Activated CD4-positive, alpha-beta T cell treated with anti-CD3 and anti-CD28 coated beads, Interleukin-2, Interleukin-4, amounts not matched to agents 100 ng/mL and 50 ng/mL, durations not matched to agents 16 hours and 8 hours (primary cell): ENCODE measurements around the gene XPO5.
A peak's percentile ranks its signal among the peaks of the same experiment; 100 is the strongest.
"Not testable (repeated sequence)": the region's sequence is repeated elsewhere in the genome, so short reads cannot be mapped to it uniquely, and the experiment has no call there.

Experiments
- DNase-seq: peaks from one replicate; pipeline ENCODE4 v3.0.0-alpha.2; 2020; ENCODE audit warnings: low spot score

Gene XPO5

DNA sequence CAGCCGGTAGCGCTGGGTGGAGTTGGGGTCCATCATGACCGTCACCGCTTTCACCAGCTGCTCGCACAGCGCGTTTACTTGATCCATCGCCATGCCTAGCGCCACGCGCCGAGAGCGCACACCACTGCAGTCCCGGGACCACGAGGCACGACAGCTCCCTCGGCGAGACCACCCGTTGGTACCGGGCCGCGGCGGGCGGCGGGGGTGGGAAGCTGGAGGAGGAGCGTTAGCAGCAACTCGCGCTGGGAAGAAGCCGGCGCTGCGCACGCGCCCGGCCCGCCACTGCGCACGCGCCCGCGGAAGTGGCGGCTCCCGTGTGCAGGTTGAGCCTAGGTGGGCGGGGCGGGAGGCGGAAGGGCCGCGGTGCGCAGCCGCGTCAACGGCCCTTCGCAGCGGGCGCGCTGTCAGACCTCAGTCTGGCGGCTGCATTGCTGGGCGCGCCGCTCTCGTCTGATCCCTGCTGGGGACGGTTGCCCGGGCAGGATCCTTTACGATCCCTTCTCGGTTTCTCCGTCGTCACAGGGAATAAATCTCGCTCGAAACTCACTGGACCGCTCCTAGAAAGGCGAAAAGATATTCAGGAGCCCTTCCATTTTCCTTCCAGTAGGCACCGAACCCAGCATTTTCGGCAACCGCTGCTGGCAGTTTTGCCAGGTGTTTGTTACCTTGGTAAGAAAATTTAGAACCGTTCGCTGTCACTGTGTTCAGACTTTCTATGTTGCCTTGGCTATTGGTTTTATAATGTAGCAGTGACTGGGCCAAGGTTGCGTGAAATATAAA lies at the start of gene XPO5, which contains the start of gene POLH:
Gene XPO5 (minus strand): TSS at position 267 of the 780 bp plus-strand sequence. CDS start 174 bp downstream, at position 93.
Gene POLH (plus strand): TSS at position 414 of the 780 bp plus-strand sequence. CDS start 6,135 bp downstream, outside the sequence.
- peak; percentile 94 for DNase-seq

DNA sequence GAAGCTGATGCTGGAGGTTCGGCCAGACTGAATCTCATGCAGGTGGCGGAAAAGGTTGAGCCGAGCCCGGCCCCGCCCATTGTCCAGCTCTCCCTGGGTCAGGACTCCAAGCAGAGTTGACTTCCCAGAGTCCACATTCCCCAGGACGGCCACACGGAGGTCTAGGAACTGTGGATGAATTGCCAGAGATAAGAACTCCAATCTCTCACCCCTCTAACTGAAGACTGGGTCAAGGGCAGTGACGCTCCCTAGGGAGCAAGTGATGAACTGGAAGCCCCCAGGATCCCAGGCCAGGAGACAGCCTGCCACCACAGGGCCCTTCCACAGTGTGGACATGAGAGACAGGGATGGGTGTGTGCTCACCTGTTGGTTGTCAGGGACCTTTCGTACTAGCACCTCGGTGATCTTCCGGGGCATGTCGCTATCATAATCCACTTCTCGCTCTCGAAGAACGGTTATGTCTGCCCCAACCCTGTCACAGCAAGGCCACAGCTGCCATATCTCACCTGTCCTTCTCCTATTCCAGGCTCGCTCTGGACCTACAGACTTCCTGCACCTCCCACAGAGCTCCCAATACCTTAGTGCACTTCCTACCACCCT lies 49.7 kb upstream of the XPO5 start:
- no peak for DNase-seq

DNA sequence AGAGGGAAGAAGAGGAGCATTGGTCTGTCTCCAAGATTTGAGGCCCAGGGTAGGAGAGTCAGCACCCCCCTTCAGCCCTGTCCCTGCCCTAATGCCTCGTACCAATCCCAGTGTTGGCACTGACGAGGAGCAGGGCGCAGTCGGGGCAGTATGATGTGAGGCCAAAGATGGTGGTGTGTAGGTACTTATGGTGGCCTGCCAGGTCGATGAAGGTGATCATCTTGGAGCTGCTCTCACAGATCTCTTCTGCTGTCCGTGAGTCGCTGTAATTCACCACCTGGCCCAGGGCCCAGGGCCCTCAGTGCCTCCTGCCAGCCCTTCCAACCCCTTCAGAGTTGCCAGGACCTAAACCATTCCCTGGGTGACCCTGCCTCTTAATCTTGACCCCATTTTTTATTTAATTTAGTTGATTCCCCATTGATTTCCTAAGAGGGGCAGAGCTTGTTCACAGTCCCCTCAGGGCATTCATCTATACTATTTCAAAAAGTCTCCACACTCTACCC lies 49.0 kb upstream of the XPO5 start:
- DNase-seq: no peak

DNA sequence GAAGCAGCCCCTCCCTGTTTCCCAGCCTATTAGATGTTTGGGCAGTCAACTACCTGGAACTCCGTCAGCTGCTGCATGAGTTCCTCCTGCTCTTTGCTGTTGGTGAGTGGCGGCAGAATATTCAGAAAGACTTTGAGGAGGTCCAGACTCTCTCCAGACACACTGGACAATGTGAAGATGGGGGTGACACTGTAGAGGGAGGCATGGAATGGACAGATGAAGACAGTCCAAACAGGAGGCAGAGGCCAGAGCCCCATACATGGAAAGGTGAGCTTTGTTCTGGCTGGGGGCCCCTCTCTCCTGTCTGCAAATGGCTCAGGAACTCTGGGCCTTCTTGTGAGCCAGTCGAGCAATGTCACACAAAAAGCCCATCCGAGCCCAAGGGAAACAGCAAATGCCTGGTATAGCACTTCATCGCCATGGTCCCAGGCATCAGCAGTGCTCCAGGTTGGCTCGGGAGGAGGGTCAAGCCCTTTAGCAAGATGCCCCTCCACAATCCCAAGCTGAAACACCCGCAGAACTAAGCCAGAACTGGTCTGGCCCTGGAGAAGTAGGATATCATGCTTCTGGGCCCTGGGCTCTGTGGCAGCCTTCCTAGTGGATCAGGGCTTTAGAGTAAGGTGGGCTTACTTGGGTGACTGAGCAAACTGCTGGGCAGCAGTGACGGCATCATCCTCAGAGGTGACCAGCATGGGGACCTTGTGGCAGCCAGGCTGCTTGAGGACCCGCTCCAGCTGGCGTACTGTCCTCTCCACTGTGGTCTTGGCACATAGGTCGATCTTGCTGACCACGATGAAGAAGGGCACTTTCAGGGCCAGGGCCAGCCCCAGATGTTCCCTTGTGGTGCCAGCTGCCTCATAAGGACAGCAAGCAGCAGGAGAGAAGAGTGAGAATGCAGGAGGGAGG lies 48.3 kb upstream of the XPO5 start:
- DNase-seq: no peak

DNA sequence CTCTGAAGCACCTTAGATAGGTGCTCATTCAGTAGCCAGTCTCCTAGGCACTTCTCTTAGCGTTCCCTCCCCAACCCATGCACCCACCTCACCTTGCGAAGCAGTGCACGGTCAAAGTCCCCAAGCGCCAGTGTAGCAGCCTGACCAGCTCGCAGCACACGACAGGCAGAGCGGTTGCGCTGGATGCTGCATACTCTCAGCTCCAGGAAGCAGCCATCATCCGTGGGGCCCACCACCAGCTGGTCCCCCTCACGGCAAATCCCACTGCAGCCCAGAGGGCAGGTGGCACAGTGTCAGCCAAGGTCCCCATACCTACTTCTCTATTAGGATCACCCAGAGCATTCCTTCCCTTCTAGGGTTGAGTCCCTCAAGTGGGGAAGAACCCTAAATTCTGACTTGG lies 46.7 kb upstream of the XPO5 start:
- DNase-seq: no peak

DNA sequence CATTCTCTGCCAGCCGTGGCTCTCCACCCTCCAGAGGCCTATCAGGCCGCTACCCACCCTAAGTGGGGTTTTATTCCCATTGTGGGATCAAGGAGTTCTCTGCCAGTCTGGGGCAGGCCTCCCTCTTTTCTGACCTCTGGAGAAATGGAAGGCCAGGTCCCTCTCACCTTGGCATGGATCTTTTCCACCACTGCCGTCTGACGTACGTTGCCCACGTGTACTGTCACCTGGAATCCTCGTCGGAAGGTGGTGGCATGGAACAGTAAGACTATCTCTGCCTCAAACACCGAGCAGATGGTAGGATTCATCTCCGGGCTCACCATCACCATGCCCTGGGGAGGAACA lies 46.0 kb upstream of the XPO5 start:
- DNase-seq: no peak

DNA sequence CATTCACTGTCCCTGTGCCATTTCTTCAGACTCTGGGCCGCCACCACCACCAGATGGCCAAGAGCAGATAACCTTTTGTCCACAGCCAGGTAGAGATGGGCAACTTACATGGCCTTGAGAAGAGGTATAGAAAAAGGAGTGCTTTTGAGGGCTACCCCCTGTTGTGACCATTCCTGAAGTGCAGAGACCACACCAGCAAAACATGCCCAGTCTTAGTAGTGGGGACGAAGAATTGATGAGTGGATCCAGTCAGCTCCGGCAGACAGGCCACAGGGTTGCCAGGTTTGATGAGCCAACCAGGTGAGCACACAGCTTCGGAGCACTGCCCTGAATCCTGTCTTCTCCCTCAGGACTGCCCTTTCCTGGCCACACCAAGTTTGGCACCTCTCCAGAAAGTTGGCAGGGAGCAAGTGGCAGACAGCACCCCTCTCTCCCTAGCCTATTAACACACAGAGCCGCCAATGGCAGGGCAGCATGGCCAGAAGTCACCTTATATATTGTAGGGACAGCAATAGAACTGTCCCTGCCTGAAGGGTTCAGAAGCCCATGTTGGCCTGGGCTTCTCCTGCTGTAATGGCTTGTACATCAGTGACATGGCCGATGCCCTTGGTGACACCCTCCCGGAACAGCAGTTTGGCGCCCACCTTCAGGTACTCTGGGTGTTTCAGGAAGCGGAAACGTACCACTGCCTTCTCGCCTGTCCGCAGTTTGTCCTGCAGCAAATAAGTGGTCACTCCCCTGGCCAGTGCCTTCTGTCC lies 45.4 kb upstream of the XPO5 start:
- no peak for DNase-seq

DNA sequence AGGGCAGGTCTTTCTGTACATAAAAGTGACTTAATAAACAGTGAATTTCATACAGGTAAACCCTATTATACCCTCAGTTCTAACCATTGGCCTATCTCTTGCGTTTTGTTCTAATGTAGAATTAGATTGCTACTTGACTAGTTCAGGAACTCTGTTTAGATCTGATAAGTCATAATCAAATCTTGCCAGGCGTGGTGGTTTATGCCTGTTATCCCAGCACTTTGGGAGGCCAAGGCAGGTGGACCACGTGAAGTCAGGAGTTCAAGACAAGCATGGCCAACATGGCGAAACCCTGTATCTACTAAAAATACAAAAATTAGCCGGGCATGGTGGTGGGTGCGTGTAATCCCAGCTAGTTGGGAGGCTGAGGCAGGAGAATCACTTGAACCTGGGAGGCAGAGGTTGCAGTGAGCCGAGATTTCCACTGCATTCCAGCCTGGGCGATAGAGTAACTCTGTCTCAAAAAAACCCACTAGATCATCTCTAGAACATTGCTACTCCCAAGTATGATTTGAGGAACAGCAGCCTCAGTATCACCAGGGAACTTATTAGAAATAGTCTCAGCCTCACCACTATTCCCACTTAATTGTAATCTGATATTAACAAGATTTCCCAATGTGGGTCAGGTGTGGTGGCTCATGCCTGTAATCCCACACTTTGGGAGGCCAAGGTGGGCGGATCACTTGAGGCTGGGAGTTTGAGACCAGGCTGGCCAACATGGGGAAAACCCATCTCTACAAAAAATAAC lies 41.1 kb upstream of the XPO5 start:
- no peak for DNase-seq

DNA sequence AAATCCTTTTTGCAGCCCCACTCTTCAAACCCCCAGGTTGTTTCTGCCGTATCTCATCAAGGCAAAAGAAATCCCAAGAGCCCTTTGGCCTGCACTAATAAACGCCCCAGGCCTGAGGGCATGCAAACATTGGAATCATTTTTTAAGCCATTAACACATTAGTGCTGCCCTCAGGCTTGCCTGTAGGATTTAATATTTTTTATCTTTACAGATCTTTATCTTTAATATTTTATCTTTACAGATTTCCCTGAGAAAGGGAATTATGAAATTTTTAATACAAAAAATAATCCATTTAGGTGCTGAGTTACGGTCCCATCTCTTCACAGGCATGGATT lies 38.5 kb upstream of the XPO5 start:
- DNase-seq: no peak

DNA sequence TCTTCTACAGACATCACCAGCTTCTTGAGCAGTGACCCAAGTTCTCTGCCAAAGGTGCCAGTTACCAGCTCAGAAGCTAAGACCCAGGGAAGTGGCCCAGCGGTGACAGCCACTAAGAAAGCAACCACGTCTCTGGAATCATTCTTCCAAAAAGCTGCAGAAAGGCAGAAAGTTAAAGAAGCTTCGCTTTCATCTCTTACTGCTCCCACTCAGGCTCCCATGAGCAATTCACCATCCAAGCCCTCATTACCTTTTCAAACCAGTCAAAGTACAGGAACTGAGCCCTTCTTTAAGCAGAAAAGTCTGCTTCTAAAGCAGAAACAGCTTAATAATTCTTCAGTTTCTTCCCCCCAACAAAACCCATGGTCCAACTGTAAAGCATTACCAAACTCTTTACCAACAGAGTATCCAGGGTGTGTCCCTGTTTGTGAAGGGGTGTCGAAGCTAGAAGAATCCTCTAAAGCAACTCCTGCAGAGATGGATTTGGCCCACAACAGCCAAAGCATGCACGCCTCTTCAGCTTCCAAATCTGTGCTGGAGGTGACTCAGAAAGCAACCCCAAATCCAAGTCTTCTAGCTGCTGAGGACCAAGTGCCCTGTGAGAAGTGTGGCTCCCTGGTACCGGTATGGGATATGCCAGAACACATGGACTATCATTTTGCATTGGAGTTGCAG lies 38.0 kb upstream of the XPO5 start:
- no peak for DNase-seq

DNA sequence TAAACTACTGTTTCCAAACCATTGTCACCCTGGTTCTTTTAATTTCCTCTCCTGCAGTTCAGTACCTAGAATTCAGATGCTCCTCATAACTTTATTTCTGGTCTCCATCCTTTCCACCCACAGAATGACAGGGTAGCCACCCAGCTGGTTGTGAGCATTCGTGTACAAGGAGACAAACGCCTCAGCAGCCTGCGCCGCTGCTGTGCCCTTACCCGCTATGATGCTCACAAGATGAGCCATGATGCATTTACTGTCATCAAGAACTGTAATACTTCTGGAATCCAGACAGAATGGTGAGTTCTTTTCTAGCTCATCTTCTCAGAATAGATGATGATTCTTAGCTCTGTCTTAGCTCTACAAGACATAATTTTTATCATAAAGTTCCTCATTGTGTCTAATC lies 34.6 kb upstream of the XPO5 start:
- no peak for DNase-seq

DNA sequence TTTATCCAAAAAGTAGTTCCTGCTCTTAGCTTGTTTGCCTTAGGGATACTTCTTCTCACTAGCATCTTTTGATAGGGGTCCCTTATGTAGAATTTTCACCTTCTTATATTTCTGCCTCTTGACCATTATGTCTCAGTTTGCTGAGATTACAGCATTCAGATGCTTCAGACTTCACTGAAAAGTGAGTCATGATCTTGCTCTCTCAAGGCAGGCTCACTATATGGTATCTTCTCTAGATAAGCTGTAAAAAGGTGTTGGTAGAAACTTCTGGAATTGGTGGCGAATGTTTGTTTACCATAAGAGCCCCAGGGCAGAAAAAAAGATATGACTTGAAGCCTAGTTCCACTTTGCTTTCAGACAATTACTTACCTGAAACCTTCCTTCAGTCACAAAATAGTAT lies 33.6 kb upstream of the XPO5 start:
- no peak for DNase-seq

DNA sequence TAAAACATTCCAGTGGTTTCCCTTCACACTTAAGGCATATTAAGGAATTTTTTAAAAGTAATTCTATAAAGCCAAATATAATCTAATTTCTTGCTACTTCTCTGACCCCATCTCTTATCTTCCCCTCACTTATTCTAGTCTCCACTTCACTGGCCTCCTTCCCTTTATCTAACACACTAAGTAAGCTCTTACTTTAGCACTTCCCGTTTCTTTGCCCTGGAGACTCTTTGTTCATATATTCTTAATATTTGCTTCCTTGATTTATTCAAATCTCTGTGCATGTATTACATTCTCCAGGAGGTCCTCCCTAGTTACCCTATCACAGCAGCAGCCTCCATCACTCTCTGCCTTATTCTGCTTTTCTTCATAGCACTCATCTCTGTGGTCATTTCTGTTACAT lies 33.0 kb upstream of the XPO5 start:
- DNase-seq: no peak

DNA sequence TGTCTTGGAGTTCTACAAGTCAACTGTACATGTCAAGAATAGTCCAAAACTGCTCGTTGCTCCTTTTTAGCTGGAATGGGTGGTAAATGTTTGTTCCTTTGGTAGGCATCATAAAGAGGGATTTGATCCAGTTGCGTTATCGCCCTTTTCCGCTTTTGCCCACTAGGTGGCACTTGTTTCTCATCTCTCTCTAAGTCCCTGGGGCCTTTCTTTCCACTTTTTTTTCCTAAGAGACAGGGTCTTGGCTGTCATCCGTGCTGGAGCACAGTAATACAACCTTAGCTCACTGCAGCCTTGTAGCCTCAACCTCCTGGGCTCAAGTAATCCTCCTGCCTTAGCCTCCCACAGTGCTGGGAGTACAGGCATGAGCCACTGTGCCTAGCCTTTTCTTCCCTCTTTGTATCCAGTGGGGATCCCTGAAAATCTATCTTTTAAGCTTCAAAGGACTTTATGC lies 32.5 kb upstream of the XPO5 start:
- peak; percentile 48 for DNase-seq

DNA sequence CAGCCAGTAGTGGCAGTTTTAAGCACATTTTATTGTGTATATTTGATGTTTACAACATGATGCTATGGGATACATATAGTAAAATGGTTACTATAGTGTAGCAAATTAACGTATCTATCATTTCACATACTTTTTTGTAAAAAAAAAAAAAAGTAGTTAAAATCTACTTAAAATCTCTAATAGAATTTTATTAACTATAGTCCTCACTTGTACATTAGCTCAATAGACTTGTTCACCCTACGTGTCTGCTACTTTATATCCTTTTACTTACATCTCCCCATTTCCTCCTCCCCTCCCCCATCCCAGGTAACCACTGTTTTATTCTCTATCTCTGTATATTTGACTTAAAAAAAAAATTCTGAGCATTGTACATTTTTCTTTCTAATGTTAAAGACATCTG lies 30.2 kb upstream of the XPO5 start:
- DNase-seq: no peak

DNA sequence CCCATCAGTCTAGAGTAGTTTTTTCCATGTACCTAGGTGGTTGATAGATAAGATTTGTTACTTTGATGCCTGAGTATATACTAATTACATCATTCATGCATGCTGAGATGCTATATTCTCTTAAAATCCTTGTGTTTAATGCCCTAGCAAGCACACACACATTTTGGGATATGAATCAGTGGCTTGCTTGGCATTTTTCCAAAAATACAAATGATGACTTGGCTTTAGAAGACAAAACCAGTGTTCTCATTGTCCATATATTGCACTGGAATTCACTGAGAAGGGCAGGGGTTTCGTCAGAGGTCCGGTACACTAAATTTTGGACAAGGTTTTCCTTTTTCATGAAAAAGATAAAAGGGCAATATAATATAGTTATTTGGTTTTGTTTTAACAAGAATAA lies 28.3 kb upstream of the XPO5 start:
- DNase-seq: no peak

DNA sequence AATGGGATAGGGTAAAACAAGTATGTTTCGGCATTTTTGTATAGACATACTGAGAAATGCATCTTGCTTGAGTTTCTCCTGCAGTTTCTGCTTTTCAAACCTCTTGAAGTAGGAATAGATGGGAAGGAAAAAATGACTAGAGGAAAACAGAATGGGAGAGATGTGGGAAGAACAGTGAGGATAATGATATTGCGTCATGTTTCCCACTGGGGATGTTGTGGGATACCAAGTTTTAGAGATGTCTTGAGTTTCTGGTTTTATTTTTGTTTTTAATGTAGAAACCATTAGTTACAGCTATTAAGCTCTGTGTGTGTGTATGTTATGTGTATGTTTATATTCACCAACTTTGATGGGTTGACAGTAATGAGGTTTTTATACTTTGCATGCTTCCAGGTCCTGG lies 24.8 kb upstream of the XPO5 start:
- DNase-seq: no peak

DNA sequence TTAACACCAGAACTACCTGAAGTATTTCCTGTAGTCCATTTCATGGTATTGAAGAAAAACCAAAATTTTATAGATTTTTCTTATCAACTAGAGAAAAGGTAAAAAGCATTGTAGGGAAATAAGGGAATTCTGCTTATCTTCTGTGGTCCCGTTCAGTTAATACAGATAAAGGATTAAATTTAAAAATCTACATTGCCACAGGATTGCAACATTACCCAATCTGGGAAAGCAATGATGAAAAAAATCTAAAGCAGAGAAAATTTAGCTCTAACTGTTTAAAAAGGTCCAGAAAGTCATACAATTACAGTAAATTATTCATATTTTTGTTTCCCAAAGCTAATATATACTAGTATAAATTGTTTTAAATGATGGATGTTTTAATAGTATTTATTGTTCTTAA lies 18.1 kb upstream of the XPO5 start:
- no peak for DNase-seq

DNA sequence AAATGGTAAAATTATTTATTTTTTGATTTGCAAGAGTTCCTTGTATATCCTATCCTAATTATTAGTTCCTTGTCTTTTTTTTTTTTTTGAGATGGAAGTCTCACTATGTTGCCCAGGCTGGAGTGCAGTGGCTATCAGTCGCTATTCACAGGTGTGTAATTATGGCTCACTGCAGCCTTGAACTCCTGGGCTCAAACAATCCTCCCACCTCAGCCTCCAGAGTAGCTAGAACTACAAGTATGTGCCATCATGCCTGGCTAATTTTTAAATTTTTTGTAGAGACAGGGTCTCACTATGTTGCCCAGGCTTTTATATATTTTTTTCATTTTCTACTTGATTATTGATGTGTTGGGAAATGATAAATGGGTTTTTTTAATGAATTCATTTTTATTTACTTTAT lies 13.7 kb upstream of the XPO5 start:
- DNase-seq: not testable (repeated sequence)

DNA sequence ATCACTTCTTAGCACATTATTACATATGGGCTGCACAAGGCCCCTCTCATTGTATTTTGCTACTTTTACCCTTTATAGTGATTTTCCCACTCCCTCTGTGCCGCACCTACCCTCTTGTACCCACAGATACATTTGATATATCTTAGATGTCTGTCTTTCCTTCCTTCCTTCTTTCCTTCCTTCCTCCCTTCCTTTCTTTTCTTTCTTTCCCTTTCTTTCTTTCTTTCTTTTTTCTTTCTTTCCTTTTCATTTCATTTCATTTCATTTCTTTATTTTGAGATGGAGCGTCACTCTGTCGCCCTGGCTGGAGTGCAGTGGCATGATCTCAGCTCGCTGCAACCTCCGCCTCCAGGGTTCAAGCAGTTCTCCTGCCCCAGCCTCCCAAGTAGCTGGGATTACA lies 12.4 kb upstream of the XPO5 start:
- no peak for DNase-seq
